Activated CD4-positive, alpha-beta T cell treated with anti-CD3 and anti-CD28 coated beads, Interleukin-2, amount 50 U/mL, for 48 hours (primary cell): ENCODE data around the gene N4BP2L2.

Source experiments
- DNase-seq, 2 experiments: peaks; one replicate each; pipeline ENCODE4 v3.0.0-alpha.2; 2020

Gene N4BP2L2

DNA sequence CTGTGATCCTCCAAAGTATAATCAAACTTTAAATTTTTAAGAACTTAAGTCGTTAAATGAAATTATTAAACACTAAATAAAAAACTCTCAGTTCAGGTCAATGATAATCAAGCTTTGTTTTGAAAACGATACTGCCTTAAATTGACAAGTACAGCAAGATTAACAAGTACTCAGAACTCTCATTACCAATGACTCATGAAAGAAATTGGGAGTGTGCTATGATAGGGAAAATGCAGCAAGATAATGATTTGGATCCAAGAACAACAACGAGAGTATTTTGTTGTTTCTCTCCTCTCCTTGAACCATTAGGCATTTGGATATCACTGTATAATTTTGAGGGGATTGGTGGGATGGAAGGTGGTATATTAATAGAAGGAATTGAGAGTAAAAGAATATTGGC lies 10.2 kb downstream of the N4BP2L2 start:
- no peak for DNase-seq

DNA sequence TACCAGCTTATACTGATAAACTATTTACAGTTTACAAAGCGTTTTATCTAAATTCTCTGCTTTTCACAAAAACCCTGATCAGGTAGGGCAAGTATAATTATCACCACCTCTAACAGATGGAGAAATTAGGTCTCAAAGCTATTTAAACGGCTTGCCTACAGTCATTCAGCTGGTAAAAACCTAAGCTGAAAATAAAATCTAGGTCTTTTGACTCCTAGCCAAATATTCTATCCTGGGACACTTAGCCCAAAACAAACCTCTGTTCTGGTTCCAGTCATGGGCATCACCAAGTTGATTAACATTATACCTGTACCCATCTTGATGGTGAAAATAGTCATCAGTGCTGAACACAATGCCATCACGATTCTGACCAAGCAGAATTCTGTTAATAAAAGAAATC lies 11.4 kb downstream of the N4BP2L2 start:
- DNase-seq: no peak

DNA sequence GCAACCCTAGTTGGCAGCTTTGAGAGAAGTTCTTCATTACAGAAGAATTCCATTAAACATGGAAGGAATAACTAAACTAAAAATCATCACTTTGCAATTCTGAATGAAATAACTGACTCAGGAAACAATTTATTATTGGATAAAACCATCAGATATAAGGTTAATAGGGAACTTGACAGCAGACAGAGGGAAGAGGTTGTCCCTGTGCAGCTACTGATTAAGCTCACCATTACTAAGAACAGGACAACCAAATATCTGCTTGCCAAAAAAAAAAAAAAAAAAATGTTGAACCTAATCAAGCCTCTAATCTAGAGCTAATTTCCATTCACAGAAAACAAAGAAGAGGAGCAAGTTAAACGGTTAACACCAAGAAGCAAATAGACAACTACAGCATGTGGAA lies 12.8 kb downstream of the N4BP2L2 start:
- no peak for DNase-seq

DNA sequence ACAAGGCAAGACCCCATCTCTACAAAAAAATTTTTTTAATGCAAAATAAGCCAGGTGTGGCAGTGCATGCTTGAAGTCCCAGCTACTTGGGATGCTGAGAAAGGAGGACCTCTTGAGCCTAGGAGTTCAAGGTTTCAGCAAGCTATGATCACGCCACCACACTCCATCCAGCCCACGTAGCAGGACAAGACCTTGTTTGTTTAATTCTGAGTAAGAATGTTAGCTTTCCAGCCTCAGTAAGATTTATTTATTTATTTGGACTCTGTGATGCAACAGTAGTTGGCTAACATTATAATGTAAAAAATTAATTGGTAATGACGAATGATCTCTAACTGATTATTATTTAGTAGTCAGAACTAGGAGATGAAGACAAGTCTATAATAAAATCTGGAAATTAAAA lies 23.3 kb downstream of the N4BP2L2 start:
- no peak for DNase-seq

DNA sequence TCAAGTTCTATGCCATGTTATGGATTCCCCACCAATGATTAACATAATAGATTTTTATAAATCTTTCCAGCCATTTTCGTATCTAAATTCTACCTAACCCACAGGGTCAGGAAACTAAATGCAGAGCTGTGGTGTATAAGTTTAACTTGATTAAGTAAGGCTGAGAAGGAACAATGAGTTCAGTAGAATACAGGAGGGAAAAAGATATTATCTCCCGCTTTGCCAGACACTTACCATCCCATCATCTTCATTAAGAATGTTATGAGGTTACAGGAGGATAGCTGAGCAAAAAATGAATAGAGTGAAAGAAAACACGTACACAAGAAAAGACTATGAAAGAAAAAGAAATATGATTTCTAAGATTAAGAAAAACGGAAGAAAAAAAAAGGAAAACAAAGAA lies 27.1 kb downstream of the N4BP2L2 start:
- no peak for DNase-seq

DNA sequence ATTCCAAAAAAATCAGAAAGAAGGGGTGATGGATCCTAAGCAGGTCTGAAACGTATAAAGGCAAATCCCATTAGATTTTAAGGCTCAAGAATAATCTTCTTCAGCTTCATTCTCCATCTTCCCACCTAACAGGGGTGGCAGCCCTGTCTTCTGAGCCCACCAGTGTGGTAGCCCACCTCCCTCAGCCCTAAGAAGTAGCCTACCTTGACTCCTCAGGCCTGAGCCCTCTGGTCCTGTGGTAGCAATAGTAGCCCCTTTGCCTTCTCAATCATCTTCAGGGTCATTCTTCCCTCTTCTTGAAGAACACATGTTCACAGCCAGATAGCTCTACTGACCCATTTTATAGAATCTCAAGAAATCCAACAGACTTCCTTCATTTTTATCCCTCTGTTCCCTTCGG lies 33.7 kb downstream of the N4BP2L2 start:
- DNase-seq: no peak

DNA sequence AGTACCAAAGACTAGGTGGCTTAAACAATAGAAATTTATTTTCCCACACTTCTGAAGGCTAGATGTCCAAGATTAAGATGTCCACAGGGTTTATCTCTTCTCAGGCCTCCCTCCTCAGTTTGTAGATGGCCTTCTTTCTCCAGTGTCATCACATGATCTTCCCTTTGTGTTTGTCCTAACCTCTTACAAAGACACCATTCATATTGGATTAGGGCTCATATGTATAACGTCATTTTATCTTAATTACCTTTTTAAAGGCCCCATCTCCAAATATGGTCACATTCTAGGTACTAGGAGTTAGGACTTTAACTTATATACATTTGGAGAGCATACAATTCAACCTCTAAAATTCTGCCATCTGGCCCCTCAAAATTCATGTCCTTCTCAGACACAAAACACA lies 34.3 kb downstream of the N4BP2L2 start:
- DNase-seq: no peak

DNA sequence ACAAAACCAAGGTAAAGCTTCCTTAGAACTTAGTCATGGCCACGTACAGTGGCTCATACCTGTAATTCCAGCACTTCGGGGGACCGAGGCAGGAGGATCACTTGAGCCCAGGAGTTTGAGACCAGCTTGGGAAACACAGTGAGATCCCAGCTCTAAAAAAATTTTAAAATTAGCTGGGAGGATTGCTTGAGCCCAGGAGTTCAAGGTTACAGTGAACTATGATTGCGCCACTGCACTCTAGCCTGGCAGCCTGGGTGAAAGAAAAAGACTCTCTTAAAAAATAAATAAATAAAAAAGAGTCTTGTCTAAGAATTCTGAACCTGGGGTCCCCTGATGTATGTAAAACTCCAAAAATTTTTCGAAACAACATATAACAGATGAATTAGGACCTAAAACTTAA lies 34.9 kb downstream of the N4BP2L2 start:
- DNase-seq: no peak

DNA sequence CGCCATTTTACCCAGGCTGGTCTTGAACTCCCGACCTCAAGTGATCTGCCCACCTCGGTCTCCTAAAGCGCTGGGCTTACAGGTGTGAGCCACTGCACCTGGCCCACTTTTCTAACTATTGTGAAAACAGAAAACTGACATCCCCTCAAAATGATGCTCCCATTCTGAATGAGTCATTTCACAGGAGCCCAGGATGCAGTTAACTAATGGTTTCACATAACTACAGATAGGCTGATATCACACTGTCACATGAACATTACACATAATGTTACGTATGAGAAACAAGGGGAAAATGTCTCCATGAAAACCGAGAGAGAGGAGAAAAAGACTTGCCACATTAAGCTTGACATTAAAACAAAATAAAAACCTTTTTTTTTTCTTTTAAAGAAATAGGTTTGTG lies 37.5 kb downstream of the N4BP2L2 start:
- no peak for DNase-seq

DNA sequence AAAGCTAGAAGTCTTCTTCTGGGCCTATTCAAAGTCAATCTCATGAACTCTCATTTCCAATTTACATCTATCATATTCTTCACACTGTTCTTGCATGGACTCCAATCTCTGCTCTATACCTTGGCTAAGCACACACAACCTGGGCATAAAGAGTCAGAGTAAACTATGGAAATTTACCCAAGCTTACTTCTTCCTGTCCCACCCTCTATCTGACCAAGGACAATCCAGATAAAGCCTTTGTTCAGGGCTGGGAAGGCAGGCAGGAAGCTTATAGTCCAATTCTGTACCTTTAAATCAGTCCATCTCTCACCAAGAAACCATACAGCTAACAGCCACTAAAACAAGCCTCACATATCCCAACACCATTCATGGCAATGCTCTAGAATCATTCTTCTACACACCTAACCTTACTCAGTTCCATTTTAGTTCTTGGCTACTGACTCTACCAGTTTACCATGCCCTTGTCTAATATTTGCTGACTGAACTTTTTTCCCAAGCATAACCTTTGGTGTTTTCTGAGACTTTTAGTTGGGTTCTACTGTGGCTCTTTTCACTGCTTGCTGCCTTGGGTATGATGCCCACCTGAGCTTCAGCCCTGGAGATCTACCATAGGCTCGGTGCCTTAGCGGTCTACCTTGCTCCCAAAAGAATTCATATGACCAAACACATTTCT lies 38.9 kb downstream of the N4BP2L2 start:
- no peak for DNase-seq

DNA sequence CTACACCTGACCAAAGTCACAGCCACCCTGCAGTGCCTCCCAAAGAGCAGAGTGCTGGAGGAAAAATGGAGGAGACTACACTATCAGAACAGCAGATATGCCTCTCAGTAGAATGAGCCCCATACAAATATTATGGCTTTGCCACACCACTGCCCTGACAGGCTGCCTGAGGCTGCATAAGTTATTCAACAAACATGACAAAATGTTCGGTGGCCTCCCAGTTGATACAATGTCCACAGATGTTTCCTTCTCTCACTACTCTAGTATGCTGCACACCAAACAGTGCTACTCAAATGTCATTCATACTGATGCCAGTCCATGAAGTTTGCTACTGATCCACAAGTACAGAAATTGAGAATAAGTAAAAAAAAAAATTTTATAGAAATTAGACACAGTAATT lies 41.0 kb downstream of the N4BP2L2 start:
- no peak for DNase-seq

DNA sequence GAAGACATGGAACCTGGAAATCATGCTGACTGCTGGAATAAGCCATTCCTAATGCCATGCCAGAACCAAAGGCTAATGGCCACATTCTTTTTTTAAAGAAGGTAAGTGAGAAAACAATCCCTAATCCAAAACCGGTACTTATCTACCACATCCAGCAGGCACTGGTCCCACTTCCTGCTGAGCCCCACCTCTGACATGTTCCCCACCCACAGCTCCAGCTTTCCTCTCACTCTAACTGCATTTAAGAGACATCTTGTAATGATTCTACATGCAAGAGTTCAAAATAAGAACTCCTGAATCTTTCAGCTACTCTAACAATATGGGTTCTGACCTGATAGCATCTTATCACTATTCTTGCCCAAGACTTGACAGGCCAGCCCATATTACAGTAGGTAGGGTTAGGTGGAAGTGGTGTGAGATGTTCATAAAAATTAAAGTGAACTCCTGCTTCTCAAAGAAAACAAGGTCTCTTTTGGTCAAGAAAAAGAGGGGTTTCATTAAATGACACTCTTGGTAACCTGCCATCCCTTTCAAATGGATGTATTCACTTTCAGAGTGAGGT lies 41.9 kb downstream of the N4BP2L2 start:
- DNase-seq: no peak

DNA sequence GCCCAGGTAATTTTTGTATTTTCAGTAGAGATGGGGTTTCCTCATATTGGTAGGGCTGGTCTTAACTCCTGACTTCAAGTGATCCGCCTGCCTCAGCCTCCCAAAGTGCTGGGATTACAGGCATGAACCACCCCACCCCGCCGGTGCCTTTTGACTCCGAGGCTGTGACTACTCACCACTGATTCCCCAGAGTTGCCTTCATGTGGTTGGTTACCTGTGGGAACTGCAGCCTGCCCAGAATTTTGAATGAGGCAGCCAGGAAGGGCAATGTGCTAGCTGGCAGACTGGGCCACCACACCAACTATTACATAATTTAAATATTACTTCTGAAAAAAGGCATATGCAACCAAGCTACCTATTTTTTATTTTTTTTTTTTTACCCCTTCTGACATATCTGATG lies 42.8 kb downstream of the N4BP2L2 start:
- no peak for DNase-seq

DNA sequence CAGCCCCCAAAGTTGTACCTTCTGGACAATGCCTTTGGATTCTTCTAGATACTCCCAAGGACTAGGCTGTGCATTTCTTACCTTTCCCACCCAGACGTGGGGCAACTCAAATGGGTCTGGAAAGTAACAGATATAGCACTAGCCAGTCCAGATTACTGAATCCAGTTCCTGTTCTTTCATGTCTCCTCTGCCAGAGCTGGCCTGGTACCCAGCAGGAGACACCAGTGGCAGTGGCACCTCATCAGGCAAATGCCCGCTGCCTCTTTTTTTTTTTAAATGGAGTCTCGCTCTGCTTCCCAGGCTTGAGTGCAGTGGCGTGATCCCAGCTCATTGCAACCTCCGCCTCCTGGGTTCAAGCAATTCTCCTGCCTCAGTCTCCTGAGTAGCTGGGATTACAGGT lies 43.2 kb downstream of the N4BP2L2 start:
- DNase-seq: no peak

DNA sequence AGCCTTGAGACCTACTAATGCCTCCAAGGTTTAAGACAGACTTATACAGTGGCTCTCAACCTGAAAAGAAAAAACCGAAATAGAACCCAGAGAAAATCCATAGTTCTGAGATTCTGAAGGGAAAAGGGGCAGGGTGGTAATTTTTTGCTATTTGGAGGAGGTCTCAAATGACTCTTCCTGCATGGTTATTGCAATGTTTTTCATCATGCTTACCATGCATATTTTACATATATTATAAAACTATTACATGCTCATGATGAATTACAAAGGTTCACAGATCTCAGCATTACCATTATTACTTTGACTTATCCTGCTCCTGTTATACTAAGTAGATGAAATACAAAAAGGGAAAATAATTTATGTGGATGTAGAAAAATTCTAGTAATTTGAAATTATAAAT lies 47.6 kb downstream of the N4BP2L2 start:
- no peak for DNase-seq

DNA sequence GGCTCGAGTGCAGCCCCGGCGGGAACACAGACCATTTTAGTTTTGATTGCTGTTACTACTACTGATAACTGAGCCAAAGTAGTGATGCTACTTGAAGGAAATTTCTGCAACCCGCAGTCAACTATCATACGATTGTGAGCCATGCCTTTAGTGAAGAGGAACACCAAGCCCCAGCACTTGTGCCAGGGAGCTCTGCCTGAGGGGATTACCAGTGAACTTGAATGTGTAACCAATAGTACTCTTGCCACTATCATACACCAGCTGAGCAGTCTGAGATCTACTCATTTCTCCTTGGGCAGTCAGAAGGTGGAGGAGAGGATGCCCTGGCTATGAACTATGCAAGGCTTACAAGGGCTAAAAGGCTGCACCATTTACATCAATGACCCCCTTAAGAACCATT lies 61.7 kb downstream of the N4BP2L2 start:
- DNase-seq: no peak

DNA sequence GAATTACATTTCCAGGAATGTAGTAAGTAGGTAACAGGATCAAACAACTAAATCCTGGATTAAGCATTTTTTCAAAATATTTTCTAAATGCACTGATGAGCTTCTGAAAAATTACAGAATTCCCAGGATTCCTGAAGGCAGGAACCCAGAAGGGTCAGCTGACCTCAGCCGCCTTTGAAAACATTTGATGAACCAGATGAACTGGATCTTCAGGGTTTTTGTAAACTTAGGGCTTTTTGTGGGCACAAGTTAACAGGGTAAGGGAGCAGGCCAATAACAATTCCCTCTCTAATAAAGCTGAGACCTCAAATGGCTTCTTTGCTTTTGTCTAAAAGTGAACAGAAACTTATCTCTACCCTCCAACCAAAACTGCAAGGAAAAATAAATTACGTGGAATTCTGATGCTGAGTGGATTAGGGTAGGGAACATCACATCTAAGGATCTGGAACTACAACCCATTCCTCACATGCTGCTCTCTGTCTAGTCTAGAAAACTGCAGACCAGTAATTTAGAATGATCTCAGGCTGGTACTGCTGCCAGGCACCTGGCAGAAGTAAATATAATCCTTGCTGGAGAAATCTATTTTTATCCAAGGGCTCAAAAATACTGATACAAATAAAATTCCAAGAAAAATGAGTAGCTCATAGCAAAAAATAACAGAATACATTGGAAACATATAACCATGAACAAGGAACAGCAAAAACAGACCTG lies 62.4 kb downstream of the N4BP2L2 start:
- no peak for DNase-seq

DNA sequence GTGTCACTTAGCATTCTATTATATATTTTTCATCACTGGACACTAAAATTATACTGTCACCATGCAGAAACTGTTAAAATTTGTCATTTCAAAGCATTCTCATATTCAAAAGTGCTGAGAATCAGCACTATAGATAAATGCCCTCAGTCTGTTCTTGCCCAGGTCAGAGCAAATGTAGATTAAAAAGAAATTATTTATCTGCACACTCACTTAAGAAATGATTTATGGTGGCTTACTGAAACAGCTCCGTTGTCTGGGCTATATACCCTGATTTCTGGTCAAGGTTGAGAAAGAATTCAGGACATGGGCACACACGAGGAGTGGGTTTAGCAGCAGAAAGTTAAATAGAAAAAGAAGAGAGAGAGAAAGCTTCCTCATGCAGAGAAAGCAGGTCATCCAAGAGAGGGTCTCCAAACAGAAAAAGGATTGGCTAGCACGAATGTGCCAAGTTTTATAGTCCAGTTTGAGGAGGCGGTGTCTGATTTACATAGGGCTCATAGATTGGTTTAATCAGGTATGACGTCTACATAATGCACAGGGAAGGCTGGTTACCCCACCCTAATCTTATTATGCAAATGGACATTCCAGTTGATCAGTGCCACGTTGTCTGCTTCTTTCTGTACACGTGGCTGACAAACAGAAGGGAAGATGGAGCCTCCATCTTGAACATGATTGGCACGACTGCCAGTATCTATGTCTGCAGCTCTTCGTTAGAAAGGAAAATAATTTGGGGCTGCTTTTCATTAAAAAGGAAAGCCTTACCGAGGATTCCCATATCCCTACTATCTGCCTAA lies 63.4 kb downstream of the N4BP2L2 start:
- no peak for DNase-seq

DNA sequence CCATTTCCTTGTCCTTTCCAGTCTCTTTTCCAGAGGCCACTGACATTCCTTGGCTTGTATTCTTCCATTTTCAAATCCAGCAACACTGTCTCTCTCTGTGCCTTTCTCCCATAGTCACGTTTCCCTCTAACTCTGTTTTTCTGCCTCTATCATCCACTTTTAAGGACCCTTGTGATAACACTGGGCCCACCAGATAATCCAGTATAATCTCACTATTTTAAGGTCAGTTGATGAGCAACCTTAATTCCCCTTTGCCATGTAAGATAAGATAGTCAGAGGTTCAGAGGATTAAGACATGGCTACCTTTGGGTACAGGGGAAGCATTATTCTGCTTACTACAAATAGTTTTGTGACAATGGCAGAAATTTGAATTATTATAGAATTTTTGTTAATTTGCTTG lies 64.9 kb downstream of the N4BP2L2 start:
- DNase-seq: no peak

DNA sequence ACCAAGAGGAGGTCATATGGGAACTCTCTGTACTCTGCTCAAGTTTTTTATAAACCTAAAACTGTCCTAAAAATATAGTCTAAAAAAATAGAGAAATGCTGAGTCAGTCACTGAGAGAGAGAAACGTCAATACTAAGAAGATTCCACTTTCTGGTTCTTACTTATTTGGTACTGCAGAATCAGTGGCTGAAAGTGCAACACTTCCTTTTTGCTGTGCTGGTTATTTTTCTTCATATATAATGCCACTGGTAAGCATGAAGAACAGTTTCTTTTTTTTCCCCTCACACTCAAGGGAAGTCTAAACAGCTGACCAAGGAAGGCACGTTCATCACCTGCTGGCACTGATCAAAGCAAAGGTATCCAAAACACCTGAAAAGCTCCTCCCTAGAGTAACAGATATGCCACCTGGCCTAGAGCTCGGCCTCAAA lies 66.4 kb downstream of the N4BP2L2 start:
- no peak for DNase-seq

DNA sequence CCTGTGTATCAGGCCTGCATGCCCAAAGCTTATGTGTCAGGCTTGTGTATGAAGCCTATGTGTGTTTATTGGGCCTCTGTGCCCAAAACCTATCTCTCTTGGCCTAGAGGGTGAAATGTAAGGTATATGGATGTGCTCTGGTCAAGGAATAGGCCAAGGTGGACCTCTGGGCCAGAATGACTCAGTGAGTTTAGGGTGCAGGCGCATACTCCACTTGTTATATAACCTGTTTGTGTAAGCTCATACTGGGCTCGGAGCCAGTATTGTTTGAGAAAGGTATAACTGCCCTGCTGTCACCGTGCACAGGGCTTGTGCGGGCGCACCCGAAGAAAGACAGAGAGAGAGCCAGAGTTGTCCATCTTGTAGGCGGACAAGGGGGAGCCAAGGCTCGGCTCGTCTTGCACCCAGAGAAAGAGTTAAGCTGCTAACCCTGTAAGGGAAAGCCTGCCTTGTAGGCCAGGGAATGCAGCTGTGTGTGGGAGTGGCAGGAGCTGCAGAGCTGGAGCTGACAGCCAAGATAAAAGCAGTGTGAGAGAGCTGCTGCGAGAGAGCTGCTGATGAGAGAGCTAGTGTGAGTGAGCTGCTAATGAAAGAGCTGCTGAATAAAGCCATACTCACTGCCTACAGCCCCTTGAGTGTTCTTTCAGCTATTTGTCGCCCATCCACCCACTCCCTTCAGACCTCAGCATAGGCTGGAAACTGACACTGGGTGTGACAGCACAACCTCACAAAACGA lies 67.2 kb downstream of the N4BP2L2 start:
- no peak for DNase-seq

DNA sequence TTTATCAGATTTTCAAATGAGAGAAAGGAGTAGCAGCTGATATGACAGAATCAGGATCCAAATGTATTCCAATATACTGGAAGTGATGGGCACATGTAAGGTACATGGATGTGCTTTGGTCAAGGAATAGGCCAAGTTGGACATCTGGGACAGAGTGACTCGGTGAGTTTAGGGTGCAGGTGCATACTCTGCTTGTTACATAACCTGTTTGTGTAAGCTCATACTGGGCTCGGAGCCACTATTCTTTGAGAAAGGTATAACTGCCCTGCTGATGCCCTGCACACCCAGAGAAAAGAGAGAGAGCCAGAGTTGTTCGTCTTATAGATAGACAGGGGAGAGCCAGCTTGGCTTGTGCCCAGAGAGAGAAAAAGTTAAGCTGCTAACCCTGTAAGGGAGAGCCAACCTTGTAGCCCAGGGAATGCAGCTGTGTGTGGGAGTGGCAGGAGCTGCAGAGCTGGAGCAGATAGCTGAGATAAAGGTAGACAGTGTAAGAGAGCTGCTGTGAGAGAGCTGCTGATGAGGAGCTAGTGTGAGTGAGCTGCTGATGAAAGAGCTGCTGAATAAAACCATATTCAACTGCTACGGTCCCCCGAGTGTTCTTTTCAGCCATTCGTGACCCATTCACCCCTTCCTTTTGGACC lies 70.0 kb downstream of the N4BP2L2 start:
- DNase-seq: no peak

DNA sequence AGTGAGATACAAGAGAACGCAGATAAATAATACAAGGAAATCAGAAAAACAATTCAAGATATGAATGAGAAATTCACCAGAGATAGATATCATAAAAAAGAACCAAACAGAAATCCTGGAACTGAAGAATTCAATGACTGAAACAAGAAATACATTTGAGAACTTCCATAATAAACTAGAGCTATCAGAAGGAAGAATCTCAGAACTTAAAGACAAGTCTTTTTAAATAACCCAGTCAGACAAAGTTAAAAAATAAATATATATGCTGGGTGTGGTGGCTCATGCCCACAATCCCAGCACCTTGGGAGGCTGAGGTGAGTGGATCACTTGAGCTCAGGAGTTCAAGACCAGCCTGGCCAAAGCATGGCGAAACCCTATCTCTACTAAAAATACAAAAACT lies 82.0 kb downstream of the N4BP2L2 start:
- no peak for DNase-seq
